Immature natural killer cell (primary cell): ENCODE results near the gene OR2T8. TPM values are rescaled to one million over a fixed set of nuclear protein-coding genes. Genes with fewer than 3 reads are reported as not detected.

ENCODE experiments used
- polyA plus RNA-seq, 3 donors: library from polyadenylated mRNA; unstranded; fragments of 300-500 nt; fragmentation: Illumina TruSeq; gene quantifications; one replicate each; pipeline ENCODE4 v1.2.3, GENCODE V29; 2021

The OR2T8 gene
- polyA plus RNA-seq, 3 donors from 2014 or later, result not detected

Other genes with a start within 250 kb of the OR2T8 start
- gene OR13G1, start 240.5 kb upstream of the OR2T8 start, polyA plus RNA-seq, result not detected
- not detected for gene OR6F1, start 203.6 kb upstream of the OR2T8 start, polyA plus RNA-seq
- not detected for gene OR14K1, start 181.6 kb upstream of the OR2T8 start, polyA plus RNA-seq
- not detected for gene OR14A2, start 172.1 kb upstream of the OR2T8 start, polyA plus RNA-seq
- gene OR1C1, start 159.7 kb upstream of the OR2T8 start, polyA plus RNA-seq, result not detected
- gene OR14A16, start 96.1 kb upstream of the OR2T8 start, polyA plus RNA-seq, result not detected
- not detected for gene OR11L1, start 78.4 kb upstream of the OR2T8 start, polyA plus RNA-seq
- gene TRIM58, start 63.1 kb upstream of the OR2T8 start, polyA plus RNA-seq, result 1 to 10 TPM; 1.1 to 2.3 (median 1.5) TPM
- gene OR2W3, start 24.7 kb upstream of the OR2T8 start, polyA plus RNA-seq, result under 1 TPM in 2 of 3 donors, not detected in 1; 0.55 to 0.82 TPM
- gene OR2AJ1, start 4.6 kb downstream of the OR2T8 start, polyA plus RNA-seq, result not detected
- not detected for gene OR2L8, start 28.6 kb downstream of the OR2T8 start, polyA plus RNA-seq
- gene OR2AK2, start 45.0 kb downstream of the OR2T8 start, polyA plus RNA-seq, result not detected
- not detected for gene OR2L5, start 93.4 kb downstream of the OR2T8 start, polyA plus RNA-seq
- under 1 TPM in 1 of 3 donors, not detected in 2; 0.36 TPM for gene OR2L2, start 109.8 kb downstream of the OR2T8 start, polyA plus RNA-seq
- gene OR2L3, start 126.6 kb downstream of the OR2T8 start, polyA plus RNA-seq, result not detected
- gene OR2L13, start 174.9 kb downstream of the OR2T8 start, polyA plus RNA-seq, result not detected
- not detected for gene OR2M5, start 224.9 kb downstream of the OR2T8 start, polyA plus RNA-seq